Neural progenitor cell (in vitro differentiated cells): ENCODE results near the gene KPTN.

ENCODE experiments used
- EZH2 ChIP-seq: fragments of 200-600 bp; sonication (generic); IDR thresholded peaks from 2 replicates; pipeline ENCODE4 v1.6.1; 2017; ENCODE audit warnings: antibody characterized with exemption, mild to moderate bottlenecking, moderate library complexity
- TF ChIP-seq, protein P1 (sequence below): fragments of 200-600 bp; sonication (generic); IDR thresholded peaks from 2 replicates; pipeline ENCODE4 v1.5.1; 2017; ENCODE audit warnings: antibody characterized with exemption, mild to moderate bottlenecking

DNA sequence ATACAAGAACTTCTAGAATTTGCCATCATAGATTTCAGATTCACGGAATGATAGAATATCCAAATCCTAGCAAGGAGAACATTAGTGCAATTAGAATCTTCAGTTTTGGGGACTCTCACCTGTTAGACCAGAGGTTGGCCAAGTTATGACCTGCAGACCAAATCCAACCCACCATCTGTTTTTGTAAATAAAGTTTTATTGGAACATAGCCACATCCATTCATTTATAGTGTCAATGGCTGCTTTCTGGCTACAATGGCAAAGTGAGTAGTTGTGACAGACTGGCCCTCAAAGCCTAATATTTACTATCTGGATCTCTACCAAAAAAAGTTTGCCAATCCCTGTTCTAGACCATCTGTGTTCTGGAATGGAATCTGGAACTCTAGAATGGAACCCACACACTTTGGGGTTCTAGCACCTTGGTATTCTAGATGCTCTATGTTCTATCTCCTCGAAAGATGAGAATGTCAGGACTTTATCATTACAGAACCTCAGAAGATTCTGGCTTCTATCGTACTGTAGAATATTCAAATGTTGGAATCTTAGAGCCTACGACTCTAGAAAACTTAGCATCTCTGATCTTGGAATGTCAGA, 2.5 kb downstream of the KPTN start:
- TF ChIP-seq, protein P1, sequence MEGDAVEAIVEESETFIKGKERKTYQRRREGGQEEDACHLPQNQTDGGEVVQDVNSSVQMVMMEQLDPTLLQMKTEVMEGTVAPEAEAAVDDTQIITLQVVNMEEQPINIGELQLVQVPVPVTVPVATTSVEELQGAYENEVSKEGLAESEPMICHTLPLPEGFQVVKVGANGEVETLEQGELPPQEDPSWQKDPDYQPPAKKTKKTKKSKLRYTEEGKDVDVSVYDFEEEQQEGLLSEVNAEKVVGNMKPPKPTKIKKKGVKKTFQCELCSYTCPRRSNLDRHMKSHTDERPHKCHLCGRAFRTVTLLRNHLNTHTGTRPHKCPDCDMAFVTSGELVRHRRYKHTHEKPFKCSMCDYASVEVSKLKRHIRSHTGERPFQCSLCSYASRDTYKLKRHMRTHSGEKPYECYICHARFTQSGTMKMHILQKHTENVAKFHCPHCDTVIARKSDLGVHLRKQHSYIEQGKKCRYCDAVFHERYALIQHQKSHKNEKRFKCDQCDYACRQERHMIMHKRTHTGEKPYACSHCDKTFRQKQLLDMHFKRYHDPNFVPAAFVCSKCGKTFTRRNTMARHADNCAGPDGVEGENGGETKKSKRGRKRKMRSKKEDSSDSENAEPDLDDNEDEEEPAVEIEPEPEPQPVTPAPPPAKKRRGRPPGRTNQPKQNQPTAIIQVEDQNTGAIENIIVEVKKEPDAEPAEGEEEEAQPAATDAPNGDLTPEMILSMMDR: no peak
- TF ChIP-seq EZH2: no peak
